Activated gamma-delta T cell treated with Interleukin-2 at 50 U/mL for 16 hours (primary cell): ENCODE measurements around the gene S100A11.

Source experiments
- DNase-seq: peaks from one replicate; pipeline ENCODE4 v3.0.0-alpha.2; 2020

The S100A11 gene

GRCh38 chr1:152038871-152039270 lies 2.1 kb upstream of the S100A11 start:
- no peak for DNase-seq

GRCh38 chr1:152035539-152036266 lies 1.1 kb downstream of the S100A11 start:
- no peak for DNase-seq

DNA sequence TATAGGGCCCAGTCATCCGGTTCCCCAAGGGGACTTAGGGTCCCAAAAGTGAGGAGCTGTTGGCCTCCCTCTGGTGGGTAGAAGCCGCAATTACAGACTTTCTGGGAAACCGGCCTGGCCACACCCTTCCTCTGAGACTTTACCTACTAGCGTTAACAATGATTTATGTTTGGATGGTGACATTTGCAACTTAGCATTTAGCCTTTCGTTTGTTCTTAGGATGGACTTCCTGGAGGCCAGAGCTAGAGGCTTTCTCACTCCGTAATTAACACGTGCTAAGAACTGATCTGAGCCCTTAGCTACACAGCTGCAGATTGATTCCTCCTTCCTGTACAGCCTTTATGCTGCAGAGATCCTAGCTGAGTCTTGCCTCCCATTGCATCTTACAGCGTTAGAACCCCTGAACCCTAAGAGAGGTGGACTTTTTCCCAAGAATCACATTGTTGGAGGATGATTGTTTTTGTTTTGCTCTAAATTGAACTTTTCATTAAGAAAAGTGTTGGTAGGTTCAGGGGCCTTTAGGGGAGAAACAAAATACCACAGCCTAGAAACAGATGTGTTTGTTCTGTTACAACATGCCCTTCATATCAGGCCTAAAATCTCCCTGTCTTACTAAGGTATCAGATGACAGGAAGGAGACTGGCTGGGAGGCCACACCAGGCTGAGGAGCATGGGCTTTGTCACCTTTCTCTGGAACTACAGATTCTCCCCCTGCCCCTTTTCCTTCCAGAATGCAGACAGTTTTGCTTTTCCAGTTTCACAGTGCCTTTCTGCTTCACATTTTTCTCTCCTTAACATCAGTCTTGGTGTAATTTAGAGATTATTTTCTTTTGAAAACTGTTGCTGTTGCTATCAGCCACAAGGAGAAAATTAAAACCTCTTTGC lies 1.9 kb downstream of the S100A11 start:
- DNase-seq = peak; percentile 55

GRCh38 chr1:152034324-152034653 lies 2.5 kb downstream of the S100A11 start:
- no peak for DNase-seq

DNA sequence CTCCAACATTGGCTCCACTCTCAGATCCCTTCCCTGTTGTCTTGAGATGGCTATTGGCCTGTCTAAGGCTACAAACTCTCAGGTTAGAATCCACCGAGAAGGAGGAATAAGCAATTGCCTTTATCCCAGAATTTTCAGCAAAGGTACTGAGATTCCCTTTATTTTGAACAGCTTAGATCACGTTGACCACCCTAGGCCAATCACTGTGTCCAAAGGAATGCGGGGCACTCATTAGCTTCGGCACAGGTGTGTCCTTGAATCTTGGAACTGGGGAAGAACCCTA lies 6.9 kb downstream of the S100A11 start:
- no peak for DNase-seq

- no peak for DNase-seq
Measured at GRCh38 chr1:152029144-152029928, 7.5 kb downstream of the S100A11 start.

DNA sequence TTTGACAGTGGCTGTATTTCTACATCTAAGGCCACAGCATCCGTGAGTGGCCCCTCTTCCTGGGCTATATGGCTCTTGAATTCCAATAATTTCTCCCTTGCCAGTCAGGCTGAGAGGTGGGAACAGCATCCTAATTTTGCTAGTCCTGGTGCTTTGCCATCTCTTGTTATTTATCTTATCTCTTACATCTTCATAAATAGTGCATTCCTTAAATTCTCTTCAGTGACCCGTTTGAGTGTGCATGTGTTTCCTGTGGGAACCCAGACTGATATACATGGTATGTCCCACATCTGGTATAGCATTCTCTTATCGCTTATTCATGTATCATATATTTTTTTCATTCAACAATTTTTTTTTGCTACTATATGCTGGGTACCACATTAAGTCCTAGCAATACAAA lies 9.9 kb downstream of the S100A11 start:
- no peak for DNase-seq

DNA sequence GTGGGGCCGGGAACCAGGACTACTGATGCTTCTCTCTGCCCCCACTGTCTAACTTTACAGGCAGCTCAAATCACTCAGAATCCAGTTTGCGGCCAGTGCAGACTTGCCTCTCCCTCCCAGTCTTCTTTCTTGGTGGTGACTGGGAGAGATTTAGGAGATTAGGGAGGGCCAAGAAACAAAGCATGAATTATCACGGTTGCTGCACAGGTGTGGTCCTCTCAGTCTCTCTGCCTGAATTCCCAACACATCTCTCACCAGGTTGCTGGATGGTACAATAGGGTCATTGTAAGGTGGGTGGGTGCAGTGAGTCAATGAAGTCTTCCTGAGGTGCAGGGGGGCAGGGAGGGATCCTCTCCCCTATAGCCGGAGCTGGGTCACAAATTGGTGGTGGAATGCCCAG lies 12.6 kb downstream of the S100A11 start:
- no peak for DNase-seq

- DNase-seq = no peak
Measured at GRCh38 chr1:152023221-152023620, 13.6 kb downstream of the S100A11 start.

DNA sequence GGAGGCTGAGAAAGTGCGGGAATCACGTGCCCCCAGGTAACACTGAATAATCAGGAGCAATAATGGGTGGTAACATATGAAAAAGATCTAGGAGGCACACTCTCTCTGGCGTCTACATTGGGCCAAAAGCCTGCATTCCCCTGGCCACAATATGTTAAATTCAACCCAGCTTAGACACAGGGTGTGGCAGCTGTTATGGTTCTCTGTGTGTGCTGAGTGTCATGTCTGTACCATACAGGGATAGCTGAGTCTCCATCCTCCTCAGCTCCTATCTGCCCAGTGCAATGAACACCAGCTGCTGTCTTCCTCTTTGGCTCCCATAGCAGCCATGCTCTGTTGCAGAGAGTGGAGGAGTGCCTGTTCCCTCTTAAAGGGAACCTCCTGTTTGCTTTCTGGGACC lies 14.3 kb downstream of the S100A11 start:
- no peak for DNase-seq

DNA sequence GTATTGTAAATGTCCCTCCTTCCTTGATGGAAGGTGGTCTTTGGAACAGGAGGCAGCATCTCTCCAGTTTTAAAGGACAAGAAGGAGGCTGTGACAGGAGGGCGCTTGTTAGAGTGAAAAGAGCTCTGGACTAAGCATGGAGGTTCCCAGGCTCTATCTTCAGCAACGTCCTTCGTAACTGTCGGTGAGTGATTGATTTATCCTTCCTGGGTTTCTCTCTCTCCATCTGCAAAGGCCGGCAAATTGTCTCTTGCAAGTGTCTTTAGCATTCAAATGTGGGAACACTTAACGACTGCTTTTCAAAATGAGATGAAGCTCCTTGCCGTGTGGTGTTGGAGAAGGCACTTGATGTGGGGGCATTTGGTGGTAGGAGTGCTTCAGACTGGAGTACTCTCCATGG lies 15.2 kb downstream of the S100A11 start:
- DNase-seq = no peak

DNA sequence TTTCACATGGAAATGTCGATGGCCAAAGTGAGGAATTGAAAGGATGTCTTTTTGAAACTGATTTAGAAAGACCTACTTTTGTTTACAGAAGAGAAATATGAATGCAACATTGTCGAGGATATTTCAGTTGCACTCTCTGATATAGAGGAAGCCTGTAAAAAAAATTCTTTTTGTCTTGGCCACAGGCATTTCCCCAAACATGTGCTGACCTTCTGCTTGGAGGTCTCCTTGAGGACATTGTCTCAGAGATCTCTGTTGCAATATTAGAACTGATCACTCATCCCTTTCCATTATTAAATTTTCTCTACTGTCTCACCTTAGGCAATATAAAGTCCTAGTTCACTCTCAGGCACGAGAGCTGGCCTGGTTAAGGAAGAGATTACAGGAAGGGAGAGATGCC lies 16.0 kb downstream of the S100A11 start:
- no peak for DNase-seq

DNA sequence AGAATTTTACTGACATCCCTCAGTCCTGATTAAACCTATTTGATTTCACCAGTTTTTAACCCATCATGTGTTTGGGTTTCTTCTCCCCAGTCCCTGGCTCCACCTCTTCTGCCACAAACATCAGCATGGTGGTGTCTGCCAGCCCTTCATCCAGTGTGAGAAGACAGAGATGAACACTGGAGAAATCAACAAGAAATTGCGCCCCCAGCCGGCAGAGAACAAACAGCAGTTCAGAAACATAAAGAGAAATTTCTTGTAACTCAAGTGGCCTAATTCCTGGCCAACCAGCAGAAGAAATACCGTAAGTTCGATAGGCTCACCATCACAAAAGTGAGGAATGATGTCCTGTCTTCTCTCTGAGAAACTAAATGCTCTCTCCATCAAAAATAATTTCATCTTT lies 18.3 kb downstream of the S100A11 start:
- no peak for DNase-seq

- DNase-seq = no peak
Measured at GRCh38 chr1:152015766-152016165, 21.0 kb downstream of the S100A11 start.

DNA sequence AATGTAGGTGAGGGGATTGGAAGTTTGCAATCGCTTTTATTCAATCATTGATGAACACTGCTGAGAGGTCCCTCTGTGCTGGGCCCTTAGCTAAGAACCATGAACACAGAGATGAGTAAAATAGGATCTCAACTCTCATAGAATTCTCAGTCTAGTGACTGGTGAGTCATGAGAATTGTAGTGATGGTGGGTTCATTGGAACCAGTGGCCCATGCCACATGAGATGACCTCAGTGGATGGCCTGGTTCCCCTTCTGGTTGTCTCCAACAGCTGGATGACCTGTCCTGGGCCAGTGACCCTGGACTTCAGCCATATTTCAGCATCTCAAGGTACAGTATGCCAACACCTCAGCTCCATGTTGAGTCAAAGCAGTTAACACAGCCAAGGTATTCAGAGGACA lies 21.9 kb downstream of the S100A11 start:
- no peak for DNase-seq

DNA sequence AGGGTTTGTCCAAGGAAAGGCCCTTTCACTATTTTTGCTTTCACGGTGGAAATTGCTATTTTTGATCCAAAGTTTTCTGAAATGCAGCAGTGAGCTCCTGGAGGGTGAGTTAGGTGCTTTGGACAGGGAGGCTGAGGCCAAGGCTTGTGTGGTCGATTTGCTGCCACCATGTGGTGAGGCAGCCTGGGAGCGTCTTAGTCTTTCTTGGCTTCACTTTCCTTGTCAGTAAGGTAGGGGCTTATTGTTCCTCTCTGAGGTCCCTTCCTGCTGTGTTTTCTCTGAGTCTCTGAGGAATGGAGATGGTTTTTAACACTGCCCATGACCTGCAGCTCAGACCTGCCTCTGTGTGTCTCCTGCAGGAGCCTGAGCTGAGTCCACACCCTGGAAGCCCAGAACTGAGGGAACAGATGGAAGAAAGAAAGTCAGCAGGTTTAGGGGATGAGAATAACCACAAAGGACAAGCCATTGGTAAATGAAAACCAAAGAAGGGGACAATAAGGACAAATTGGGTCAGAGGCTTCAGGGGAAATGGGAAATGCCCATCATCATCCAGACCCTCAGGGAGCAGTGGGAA lies 23.1 kb downstream of the S100A11 start:
- no peak for DNase-seq

- DNase-seq = no peak
Measured at GRCh38 chr1:152009691-152010090, 27.1 kb downstream of the S100A11 start.

DNA sequence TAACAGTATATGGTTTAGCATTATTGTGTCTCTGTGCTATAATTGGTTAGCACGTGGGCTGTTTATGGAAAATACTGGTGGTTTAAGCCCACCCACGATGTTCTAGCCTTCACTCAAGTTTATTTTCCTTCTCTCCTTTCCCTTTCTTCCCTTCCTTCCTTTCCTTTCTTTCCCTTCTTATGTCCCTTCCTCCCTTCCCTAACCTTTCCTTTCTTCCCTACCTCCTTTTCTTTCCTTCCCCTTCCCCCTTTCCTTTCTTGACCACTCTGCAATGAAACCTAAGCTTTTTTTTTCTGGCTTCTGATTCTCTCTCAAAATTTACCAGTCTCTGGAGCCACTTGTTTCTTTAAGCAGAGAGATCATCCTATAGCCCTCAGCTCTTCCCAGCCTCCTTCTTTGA lies 29.8 kb downstream of the S100A11 start:
- DNase-seq = no peak

DNA sequence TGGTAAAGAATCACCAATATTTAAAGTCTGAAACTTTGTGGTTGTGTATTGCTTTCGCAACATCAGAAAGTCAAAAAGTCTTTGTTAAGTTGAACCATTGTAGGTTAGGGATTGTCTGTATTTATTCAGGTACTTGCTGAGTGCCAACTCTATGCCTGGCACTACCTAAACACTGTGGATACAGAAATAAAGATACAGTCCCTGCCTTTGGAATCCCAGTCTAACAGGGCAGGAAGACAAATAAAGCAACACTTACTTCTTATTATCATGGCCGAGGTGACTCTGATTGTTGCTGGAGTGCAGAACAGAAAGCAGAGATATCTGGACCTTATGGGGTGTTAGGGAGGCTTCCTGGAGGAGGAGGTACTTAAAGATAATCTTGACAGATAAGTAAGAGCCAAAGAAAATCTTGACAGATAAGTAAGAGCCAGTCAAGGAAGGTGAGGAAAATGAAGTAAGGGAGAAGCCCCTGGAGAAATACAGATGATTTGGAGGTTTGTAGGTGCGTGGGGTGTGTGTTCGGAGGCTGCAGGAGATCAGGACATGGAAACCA lies 31.4 kb downstream of the S100A11 start:
- DNase-seq = no peak

GRCh38 chr1:152003846-152004442 lies 32.9 kb downstream of the S100A11 start:
- no peak for DNase-seq

DNA sequence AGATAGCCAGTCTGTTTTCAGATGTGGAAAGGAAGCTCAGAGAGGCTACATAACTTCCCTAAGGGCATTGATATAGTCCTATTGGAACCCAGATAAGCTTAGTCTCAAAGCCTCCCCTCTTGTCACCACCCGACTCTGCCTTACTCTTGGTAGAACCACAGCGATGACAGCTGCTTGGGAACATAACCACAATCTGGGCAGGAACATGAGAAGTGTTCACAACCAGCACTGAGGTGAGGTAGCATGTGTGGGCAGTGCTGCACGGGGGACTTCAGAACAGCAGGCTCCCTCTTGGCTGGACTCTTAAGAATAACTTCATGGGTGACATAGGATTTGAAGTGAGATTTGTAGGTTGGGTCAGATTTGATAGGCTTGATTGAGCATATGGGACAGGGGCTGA lies 33.8 kb downstream of the S100A11 start:
- no peak for DNase-seq

- DNase-seq = peak; percentile 79
Measured at GRCh38 chr1:152001631-152002584, 34.9 kb downstream of the S100A11 start.
